Right renal cortex interstitium (tissue), 3 donors: ENCODE results near the gene FOXD1. TPM values are rescaled to one million over a fixed set of nuclear protein-coding genes. Genes with fewer than 3 reads are reported as not detected.
"Not testable (repeated sequence)": the region's sequence is repeated elsewhere in the genome, so short reads cannot be mapped to it uniquely, and the experiment has no call there.

Source experiments
- DNase-seq, 3 donors: peaks; one replicate each; pipeline ENCODE4 v3.0.0-alpha.2; 2013; ENCODE audit warnings: low read depth in 3 of 3, low spot score in 2 of 3
- polyA plus RNA-seq, 3 donors: library from polyadenylated mRNA; unstranded; fragments of 120-200 nt; gene quantifications; one replicate each; pipeline ENCODE4 v1.2.1, GENCODE V29; 2013; ENCODE audit not compliant: insufficient read length in 3 of 3

The FOXD1 gene
- polyA plus RNA-seq, 3 donors, result 8.3 to 9.6 (median 9.1) TPM

DNA sequence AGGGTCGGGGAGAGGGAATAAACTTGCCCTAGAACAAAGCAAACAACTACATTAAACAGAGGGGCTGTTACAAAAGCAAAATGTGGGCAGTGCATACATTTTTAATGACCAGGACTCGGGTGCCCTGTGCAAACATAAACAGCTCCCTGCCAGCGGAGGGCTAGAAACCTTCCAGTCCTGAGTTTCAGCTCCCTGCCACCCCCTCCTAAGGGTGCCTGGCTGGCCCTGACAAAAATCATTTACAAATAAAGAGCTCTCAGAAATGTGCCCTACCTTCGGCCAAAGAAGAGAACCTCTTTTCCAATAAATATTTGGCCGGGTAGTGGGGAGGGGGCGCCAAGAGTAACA lies 29.5 kb downstream of the FOXD1 start:
- DNase-seq, result no peak

- DNase-seq, result no peak
Measured at GRCh38 chr5:73418244-73418691, 30.3 kb downstream of the FOXD1 start.

GRCh38 chr5:73417303-73418034 lies 31.1 kb downstream of the FOXD1 start:
- no peak for DNase-seq

- DNase-seq, result no peak
Measured at GRCh38 chr5:73415617-73416016, 33.0 kb downstream of the FOXD1 start.

DNA sequence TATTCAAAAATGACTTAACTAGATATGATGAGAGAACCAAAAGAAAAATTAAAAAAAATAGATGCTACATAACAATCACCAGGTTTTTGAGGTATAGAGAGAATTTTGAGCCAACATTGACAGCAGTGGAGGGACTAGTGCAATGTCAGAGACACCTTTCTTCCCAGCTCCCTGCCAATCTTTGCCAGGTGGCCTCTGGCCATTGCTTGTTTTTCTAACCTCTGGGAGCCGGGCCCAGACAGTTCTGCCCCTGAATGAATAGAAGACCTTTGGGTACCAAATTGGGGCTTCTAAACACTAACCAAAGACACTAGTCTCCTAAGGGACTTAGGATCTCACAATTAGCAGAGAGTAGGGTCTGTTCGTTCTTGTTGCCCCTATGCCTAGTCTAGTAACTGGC lies 33.4 kb downstream of the FOXD1 start:
- DNase-seq, result no peak

- DNase-seq, result no peak
Measured at GRCh38 chr5:73412597-73412988, 36.0 kb downstream of the FOXD1 start.

- DNase-seq, result no peak
Measured at GRCh38 chr5:73411936-73412596, 36.5 kb downstream of the FOXD1 start.

DNA sequence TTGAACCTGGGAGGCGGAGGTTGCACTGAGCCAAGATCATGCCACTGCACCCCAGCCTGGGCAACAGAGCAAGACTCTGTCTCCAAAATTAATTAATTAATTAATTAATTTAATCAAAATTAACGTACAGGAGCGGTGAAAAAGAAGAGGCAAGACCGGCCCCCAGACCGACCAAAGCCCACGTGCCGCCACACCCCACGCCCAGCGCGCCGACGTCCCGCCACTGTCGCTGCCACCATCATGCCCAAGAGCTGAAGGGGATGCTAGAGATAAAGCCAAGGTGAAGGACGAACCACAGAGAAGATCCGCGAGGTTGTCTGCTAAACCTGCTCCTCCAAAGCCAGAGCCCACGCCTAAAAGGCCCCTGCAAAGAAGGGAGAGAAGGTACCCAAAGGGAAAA lies 38.6 kb downstream of the FOXD1 start:
- DNase-seq, result not testable (repeated sequence)

GRCh38 chr5:73405691-73406090 lies 42.9 kb downstream of the FOXD1 start:
- DNase-seq, result no peak

DNA sequence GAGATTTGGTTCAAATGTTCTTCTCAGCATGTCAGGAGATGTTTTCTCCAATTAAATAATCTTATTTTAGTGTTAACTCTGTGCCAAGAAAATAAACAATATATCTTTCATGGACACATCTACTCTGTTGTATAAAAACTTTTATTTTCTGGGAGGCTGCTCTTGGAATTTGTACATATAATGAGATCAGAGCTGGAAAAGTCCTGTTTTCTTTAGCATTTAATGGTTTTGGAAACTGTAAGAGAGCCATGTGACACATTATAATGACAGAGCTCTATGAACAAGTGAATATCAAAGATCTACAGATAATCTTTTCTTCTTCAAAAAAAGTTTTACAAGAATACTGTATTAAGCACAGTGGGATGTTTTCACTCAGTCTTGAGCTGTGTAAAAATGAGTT lies 48.8 kb downstream of the FOXD1 start:
- DNase-seq, result no peak

Other genes starting within 250 kb of the FOXD1 start
- 1,000 to 10,000 TPM; 1,057 to 1,103 (median 1,059) TPM for gene BTF3, start 49.7 kb upstream of the FOXD1 start, polyA plus RNA-seq
- gene ANKRA2, start 116.9 kb upstream of the FOXD1 start, polyA plus RNA-seq, result 10 to 100 TPM; 41.2 to 46.7 (median 45.9) TPM
- gene UTP15, start 117.0 kb upstream of the FOXD1 start, polyA plus RNA-seq, result 10 to 100 TPM; 15.5 to 18.2 (median 16.3) TPM
- 10 to 100 TPM; 50.6 to 53.2 (median 51.1) TPM for gene ARHGEF28, start 177.4 kb upstream of the FOXD1 start, polyA plus RNA-seq